ENCODE results near the gene MACROD1.
"Not testable (repeated sequence)": the region's sequence is repeated elsewhere in the genome, so short reads cannot be mapped to it uniquely, and the experiment has no call there.

Gene MACROD1

GRCh38 chr11:64185175-64185692, 19.3 kb upstream of the MACROD1 start:
- DNase-seq = peak; percentile 87

GRCh38 chr11:64183890-64184289, 18.0 kb upstream of the MACROD1 start:
- DNase-seq = no peak

DNA sequence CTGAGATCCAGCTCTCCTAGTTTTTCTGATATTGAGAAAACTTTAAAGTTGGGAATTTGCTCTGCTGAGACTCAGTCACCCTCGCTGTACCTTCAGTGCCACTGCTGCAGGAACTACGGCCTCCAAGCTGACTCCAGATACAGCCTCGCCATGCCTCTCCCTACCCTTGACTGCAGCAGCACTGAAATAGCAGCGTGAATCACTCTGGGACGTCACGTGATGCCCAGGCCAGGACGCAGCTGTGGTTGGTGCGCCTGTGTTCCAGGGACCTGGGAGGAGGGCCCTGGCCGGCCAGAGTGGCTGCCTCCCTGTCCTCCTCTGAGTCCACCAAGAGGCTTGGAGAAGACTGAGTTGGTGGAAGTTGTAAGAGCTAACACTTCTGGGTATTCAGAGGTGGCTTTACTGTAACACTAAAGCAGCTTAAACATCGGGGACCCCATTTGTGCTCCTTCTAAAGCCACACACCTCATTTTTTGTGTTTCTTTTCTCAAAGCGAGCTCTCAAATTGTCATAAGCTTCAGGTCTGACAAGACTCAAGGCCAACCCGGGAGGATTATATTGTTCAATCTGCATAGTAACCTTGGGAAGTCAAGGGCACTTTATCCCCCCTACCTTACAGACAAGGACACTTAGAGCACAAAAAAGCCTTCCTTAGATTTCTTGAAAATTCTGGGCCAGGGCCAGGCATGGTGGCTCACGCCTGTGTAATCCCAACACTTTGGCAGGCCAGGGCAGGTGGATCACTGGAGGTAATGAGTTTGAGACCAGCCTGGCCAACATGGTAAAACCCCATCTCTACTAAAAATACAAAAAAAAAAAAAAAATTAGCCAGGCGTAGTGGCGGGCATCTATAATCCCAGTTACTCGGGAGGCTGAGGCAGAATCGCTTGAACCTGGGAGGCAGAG, 15.8 kb upstream of the MACROD1 start:
- peak; percentile 71 for DNase-seq

- no peak for DNase-seq
Observed at GRCh38 chr11:64180891-64181290, 15.0 kb upstream of the MACROD1 start.

GRCh38 chr11:64178951-64179639, 13.2 kb upstream of the MACROD1 start:
- no peak for DNase-seq

GRCh38 chr11:64178203-64178602, 12.3 kb upstream of the MACROD1 start:
- no peak for DNase-seq

DNA sequence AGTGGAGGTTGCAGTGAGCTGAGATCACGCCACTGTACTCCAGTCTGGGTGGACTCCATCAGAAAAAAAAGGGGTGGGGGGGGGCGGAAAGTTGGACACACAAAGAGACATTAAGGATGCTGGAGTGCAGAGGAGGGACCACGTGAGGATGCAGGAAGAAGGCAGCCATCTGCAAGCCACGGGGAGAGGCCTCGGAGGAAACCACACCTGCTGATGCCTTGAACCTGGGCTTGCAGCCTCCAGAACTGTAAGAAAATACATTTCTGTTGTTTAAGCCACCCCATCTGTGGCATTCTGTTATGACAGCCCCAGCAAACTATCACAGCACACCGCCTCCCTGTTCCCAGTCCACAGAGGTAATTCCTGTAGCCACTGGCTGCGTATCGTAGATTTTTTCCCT, 10.8 kb upstream of the MACROD1 start:
- no peak for DNase-seq

DNA sequence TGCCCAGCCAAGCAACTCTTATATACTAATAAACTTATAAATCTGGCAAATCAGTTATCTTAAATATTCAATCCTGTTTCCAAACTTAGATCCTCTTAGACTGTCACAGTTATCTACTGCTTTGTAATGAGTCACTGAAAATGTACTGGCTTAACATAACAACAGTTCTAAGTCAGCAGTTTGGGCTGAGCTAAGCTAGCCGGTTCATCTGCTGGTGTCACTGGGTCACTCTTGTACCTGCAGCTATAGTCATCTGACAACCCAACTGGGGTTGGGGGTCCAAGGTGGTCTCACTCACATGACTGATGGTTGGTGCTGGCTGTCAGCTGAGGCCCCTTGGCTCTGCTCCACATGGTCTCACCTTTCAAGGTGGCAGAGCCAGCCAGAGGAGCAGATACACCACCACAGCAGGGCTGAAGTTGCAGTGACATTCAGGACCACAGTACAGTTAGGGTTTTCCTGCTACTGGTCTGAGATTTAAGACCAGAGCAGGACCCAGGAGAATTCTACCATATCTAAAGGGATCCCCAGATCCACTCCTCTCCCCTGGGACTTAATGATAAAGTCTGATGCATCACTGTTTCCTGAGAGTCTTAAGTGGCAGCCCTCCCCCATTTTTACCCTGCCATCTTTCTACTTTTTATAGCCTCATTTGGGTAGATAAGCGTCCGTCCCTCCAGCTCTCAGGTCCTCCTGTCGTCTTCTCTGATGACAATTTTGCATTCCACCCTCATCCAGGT, 7.9 kb upstream of the MACROD1 start:
- DNase-seq = no peak

DNA sequence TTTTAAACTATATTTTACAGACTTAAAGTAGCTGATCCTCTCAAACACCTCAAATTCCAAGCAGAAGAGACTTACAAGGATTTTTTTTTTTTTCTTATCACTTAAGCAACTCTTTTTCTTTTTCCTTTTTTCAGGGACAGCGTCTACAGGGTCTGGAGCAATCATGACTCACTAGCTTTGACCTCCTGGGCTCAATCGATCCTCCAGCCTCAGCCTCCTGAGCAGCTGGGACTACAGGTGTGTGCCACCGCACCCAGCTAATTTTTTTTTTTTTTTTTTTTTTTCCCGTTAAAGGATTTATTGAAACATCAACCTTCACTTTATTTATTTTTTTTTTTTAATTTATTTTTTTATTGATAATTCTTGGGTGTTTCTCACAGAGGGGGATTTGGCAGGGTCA, 4.5 kb upstream of the MACROD1 start:
- no peak for DNase-seq

DNA sequence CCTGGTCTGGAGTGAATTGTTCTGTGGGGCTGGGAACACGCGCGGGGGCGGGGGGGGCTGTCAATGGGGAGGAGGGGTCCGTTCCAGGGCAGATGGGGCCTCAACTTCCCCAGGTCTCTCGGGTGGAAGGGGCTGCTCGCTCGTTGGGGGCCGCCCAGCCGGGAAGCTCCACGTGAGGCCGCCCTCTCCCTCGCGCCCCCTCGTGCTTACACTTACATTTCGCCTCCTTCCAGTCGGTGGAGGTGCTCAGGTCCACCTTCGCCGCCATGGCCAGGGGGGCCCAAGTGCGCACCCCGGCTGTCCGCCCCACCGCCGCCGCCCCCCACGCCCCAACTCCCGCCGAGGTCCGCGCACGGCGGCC, 452 bp downstream of the MACROD1 start:
- no peak for DNase-seq

GRCh38 chr11:64164392-64165312, 1.3 kb downstream of the MACROD1 start:
- DNase-seq = no peak

DNA sequence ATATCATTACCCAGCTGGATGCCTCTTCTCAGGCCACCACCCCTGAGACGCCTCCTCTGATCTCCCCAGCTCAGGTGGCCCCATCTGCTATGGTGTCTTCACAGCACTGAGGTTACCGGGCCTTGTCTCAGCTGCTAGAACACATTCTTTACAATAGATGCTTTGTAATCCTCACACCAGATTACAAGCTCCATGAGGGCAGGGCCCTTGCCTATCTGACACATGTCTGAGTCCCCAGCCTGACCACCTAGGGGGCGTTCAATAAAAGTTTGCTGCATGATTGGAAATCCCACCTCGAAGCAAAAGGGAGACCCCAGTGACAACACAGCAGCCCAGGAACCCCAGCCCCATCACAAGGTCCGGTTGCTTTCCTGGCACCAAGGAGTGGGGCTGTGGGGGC, 2.0 kb downstream of the MACROD1 start:
- no peak for DNase-seq

- not testable (repeated sequence) for DNase-seq
Observed at GRCh38 chr11:64162769-64163168, 3.1 kb downstream of the MACROD1 start.

DNA sequence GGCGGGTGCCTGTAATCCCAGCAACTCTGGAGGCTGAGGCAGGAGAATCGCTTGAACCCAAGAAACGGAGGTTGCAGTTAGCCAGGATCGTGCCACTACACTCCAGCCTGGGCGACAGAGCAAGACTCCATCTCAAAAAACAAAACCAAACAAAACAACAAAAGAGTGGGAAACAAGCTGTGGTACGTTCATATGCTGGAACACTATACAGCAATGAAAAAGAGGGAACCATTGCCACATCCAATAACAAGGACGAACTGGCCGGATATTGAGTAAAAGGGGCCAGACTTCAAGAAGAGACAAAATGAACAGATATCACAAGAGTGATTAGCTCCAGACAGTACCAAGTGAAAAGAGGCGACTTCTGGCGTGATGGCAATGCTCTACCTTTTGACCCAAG, 4.9 kb downstream of the MACROD1 start:
- no peak for DNase-seq

- DNase-seq = no peak
Observed at GRCh38 chr11:64157631-64158394, 8.1 kb downstream of the MACROD1 start.

DNA sequence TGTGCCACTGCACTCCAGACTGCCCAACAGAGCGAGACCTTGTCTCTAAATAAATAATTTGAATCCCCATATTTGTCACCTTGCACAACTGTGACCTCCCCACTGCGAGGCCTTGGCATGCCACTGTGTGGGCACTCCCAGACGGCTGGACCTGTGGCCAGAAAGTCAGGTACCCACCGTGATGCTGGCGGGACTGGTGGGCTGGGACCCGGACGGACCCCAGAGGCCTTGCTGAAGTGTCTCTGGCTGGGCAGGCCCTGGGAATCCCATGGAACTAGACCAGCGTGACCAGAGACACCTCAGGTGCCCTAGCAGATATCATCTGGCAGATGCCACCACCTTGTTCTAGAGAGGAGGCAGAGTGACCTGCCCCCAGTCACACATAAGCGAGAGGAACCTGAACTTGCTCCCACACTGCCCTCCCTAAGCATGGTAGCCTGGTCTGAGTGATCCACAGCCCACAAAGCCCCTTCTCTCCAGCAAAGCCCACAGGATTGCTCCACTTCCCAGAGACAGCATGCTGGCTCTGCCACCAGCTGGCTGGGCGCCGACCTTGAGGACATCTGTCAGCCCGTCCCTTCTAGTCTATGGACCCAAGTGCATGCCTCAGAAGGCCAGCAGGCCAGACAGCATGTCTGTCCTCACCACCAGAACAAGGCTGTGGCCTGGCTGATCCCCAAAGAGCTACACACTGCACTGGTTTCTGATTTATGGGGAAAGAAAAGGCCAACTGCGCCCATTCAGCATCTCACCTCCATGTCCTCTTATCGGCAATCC, 9.5 kb downstream of the MACROD1 start:
- DNase-seq = no peak

GRCh38 chr11:64153812-64154211, 12.1 kb downstream of the MACROD1 start:
- no peak for DNase-seq

GRCh38 chr11:64152841-64153691, 12.8 kb downstream of the MACROD1 start:
- DNase-seq = peak; percentile 75

- no peak for DNase-seq
Observed at GRCh38 chr11:64151337-64151736, 14.6 kb downstream of the MACROD1 start.
